NCI-H2107 treated with DMSO at 0.1 percent for 48 hours (cell line): ENCODE data around the gene BCL2.

Source experiments
- DNase-seq: peaks from one replicate; lab custom pipeline; 2025; ENCODE audit not compliant: unreplicated experiment; lab: John Stamatoyannopoulos, UW

Gene BCL2

GRCh38 chr18:63161761-63162195, 157.8 kb downstream of the BCL2 start:
- peak; percentile 26 for DNase-seq

GRCh38 chr18:63161032-63161760, 158.4 kb downstream of the BCL2 start:
- no peak for DNase-seq

- DNase-seq, result no peak
Measured at GRCh38 chr18:63160172-63160995, 159.2 kb downstream of the BCL2 start.

GRCh38 chr18:63159590-63159989, 160.0 kb downstream of the BCL2 start:
- no peak for DNase-seq

DNA sequence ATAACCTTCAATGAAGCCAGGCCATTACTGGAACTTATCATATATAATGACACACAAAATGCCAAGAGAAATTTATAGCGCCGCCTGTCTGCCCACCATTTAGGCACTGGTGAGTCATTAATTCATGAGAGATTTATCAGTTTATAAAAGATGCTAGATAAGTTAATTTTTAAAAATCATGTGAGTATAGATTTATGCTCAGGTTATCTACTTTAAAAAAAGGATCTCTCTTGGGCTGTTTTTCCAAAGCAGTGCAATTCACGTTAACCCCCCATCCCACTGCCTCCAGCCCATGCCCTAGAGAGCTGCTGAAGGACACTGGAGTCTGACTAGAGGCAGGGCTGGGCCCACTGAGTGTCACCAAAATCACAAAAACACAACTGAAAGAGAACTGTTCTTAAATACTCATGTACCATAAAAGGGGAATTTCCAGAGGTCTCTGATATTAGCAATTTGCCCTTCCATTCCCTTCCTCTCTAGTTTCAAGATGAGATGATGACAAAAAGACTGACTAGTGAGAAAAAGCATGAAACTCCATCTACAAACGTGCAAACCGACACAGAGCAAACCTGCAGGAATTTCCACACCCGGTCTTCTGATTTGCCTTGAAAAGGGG, 160.8 kb downstream of the BCL2 start:
- DNase-seq, result no peak

DNA sequence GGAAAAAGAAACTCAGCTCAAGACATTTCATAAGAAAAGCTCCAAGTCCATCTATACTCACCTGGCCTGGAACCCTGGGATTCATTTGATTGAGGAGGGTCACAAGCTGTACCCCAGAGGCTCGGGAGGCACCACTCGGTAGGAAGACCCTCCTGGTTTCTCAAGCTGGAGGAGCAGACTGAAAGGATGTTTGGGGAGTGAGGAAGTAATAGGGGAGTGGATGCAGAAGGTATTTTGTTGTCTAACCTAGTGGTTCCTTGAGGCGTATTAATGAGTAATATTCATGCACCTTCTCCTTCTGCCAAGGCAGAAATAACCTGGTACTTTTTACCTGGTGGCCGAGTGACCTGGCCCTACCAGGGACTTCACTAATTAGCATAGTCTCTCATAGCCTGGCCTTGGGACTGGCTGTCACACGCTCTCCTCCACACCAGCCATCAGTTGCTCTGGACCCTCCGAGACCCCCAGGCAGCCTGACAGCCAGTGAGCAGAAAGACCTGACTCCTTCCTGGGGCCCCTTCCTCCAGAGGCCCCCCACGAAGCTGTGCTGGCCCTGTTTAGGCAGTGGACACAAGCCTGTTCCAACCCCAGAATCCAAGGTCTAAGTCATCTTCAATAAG, 161.4 kb downstream of the BCL2 start:
- DNase-seq, result no peak

DNA sequence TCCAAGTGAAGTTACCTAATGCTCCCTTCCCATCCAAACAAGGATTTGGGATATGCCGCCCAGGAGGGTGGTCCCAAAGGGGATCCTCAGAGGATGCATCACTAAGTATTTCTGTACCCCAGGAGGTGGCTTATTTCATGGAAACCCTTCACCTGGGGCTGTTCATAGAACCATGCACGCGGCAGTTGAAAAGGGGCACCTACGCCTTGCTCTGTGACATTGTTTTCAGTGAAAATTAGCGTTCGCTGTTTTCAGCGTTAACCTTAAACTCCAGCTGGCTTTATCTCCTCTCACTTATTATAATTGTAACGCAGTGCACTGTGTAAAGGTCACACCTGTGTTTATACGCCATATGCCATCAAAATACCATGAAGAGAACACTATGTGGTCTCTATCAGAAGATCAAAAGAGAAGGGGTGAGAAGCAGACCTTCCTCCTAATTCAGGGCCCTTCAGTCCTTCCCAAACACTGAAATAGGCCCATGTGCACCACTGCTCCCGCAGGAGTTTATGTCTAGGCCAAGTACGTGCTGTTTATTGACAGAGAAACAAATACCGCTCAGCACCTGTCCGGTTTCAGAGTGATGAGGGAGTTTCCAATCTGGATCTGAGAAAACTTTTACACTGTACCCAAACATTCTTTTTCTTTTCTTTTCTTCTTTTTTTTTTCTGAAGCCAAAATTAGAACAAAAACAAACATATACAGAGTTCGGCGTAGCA, 162.1 kb downstream of the BCL2 start:
- DNase-seq, result peak; percentile 83

- peak; percentile 50 for DNase-seq
Measured at GRCh38 chr18:63155910-63156773, 163.4 kb downstream of the BCL2 start.

GRCh38 chr18:63155169-63155852, 164.3 kb downstream of the BCL2 start:
- peak; percentile 99 for DNase-seq

GRCh38 chr18:63154350-63155152, 165.0 kb downstream of the BCL2 start:
- DNase-seq, result no peak

DNA sequence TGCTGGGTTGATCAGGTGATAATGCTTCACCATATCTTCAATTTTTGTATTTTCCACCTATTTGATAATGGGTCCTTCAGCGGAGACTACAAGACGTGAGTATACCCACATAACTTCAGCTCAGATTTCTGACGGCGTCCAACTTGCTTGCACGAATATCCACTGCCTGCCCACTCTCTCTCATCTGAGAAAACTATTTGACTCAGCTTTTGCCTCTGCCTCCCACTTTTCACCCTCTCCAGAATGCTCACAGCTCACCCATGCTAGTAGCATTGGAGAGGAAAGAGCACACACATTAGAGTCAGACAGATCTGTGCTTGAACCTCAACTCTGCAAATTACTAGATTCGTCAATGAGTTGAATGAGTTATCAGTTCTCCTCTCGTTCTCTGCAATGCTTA, 166.8 kb downstream of the BCL2 start:
- no peak for DNase-seq

DNA sequence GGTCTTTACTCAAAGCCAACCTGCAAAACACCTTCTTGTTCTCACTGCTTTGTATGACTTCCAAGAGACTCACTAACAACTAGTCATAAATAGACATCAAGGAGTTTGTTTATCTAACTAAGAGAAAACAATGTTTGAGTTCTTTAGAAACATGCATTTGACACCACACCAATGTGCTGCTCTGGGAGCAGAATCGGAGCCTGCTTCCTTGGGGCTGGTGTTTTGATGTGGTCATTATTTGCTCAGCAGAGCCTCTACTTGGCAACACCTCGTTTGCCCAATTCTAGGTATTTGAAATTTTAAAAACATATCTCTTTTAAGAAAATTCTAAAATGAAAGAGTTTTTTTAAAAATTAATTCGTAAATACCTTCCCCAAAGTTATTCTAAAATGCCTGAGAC, 167.5 kb downstream of the BCL2 start:
- DNase-seq, result peak; percentile 59

DNA sequence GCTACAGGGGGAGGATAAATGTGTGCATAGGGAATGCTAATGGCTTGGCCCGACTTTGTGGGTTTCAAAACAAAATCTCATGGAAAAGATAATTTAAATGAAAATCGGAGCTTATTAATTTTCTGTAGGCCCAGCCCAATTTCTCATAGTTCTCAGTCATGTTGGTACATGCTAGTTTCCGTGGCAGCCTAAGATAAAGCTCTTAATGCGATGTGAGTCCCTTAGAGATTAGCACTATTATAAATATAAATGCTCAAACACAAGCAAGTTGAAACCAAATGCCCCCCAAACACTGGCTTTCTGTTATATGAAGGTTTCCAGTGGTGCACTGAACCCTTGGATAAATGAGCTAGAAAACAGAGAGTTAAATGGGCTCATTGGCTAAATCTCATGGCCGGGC, 168.0 kb downstream of the BCL2 start:
- no peak for DNase-seq

GRCh38 chr18:63150942-63151421, 168.6 kb downstream of the BCL2 start:
- peak; percentile 63 for DNase-seq

DNA sequence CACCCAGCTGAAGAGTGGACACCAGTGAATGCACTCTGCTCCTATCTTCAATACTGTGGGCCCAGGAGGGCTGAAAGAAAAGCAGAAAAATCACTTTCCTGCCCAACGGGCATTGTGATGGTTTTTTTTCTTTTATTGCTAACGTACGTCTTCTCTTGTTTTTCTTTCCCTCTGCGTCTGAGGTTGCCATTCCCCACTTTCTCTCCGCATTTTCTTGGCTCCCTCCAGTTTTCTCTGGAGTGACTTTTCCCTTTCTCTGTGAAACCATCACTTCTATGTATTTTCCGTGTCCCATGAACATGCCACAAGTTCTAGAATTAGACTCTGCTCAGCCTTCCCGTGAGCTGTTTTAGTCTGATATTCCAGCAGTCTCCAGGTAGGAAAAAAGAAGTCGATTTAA, 169.2 kb downstream of the BCL2 start:
- DNase-seq, result peak; percentile 26

DNA sequence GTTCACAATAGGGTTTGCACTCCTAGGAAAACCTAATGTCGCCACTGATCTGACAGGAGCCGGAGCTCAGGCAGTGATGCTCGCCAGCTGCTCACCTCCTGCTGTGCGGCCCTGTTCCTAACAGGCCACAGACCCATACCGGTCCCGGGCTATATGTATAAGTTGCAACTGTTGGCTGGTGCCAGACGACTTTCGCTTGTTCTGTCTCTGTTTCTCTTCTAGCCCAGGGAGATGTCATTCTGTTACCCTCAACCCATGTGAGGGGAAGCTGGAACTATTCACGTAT, 170.3 kb downstream of the BCL2 start:
- peak; percentile 82 for DNase-seq

- peak; percentile 90 for DNase-seq
Measured at GRCh38 chr18:63148449-63149301, 170.9 kb downstream of the BCL2 start.

DNA sequence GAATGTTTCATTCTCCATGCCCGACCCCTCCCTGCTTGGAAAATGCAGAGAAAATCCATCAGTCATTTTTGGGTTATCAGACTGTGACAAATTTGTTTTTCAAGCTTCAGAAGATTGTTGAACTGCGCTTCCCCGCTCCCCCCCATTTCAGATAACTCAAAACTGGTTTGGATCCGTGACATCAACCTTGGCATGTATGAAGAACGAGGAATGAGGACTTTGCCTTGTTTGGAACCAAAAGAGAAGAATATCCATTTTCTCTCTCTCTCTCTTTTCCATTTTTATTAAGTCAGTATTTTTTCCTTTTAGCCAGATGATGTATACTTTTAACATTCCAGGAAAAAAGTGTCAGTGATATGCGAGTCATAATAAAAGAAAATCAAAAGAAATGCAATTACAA, 171.6 kb downstream of the BCL2 start:
- DNase-seq, result no peak
